ENCODE data around the gene GRIK3. TPM values are rescaled to one million over a fixed set of nuclear protein-coding genes. Genes with fewer than 3 reads are reported as not detected.

The GRIK3 gene
- total RNA-seq, 1 experiment from 2014 or later = not detected

DNA sequence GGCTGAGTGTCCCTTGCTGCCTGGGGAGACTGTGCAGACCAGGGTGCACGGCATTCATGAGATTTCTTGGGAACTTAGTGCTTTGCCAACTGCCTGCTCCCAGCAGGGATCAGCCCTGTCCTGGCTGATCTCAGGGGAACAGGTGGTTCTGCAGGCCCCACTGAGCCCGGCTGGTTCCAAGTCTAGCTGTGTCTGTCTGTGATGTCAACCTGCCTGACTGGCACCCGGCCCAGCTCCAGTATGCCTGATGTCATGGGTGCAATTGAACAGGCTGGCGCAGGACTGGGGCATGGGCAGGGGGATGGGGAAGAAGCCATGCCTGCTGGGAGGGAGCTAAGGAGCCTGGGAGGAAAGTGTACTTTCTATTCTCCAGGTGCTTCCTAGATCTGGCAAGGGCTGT lies 227.1 kb downstream of the GRIK3 start:
- CTCF ChIA-PET = no interaction called here
- no peak for ATAC-seq

DNA sequence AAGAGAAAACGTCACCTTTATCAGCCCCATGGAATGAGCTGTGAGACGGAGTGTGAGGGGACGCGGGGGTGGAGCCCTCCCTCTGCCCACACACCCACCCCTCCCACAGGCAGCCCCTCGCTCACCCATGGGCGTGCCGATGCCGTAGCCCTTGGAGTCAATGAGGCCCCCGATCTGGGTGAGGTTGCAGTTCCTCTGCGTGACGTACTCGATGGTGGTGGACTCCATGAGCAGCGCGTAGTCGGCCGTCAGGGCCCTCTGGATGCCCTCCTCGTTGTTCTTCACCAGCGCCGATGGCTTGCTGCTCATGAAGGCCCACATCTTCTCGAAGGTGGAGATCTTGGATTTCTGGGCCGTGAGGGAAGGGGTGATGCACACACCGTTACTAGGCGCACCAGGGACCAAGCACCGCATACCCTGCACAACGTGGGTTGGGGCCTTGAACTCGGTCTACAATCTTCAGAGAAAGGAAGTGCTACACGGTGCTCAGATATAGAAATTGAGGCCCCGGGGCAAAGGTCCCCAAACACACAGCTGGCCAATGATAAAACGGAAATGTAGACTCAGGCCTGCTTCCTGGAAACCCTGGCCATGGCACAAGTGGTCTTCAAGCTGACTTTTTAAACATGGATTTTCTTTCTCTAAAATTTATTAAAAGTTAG lies 228.2 kb downstream of the GRIK3 start:
- Histone ChIP-seq H3K4me2 (ENCODE audit: low read length) (no peak overlapping the region), H3K36me3 (ENCODE audit: low read depth, low read length) (no peaks in the 10 kb centered on the region), H3K27me3 (ENCODE audit: low read length) (peaks cover 57% of the 10 kb centered on the region), H3K27ac (ENCODE audit: low read length) (no peak overlapping the region), H3K4me3 (ENCODE audit: low read length) (no peak overlapping the region), H4K20me1 (ENCODE audit: low read length) (no peaks in the 10 kb centered on the region), H2AFZ (ENCODE audit: low read length) (no peak overlapping the region), H3K79me2 (ENCODE audit: low read length) (no peaks in the 10 kb centered on the region), H3K9ac (ENCODE audit: low read length) (no peak overlapping the region), H3K4me1 (ENCODE audit: insufficient read depth, low read length) (no peaks in the 10 kb centered on the region), H3F3A (ENCODE audit: low read length, unreplicated experiment) (no peaks in the 10 kb centered on the region), H3K9me3 (ENCODE audit: low read length) (no peaks in the 10 kb centered on the region), H3K9me2 (replicated peaks; ENCODE audit: low read length) (no peaks in the 10 kb centered on the region)
- no TSS peak for BruUV-seq (replicated peaks)
- ChIA-PET CTCF (no interaction called here), POLR2A (ENCODE audit: unreplicated experiment) (no interaction called here)
- intact Hi-C loops (cut with micrococcal nuclease) = no loop called here
- no peak for ATAC-seq
- TF ChIP-seq EZH2 (IDR thresholded peaks at IDR 0.05; ENCODE audit: low read length, unreplicated experiment) = no peak
- TF ChIP-seq, protein P1, sequence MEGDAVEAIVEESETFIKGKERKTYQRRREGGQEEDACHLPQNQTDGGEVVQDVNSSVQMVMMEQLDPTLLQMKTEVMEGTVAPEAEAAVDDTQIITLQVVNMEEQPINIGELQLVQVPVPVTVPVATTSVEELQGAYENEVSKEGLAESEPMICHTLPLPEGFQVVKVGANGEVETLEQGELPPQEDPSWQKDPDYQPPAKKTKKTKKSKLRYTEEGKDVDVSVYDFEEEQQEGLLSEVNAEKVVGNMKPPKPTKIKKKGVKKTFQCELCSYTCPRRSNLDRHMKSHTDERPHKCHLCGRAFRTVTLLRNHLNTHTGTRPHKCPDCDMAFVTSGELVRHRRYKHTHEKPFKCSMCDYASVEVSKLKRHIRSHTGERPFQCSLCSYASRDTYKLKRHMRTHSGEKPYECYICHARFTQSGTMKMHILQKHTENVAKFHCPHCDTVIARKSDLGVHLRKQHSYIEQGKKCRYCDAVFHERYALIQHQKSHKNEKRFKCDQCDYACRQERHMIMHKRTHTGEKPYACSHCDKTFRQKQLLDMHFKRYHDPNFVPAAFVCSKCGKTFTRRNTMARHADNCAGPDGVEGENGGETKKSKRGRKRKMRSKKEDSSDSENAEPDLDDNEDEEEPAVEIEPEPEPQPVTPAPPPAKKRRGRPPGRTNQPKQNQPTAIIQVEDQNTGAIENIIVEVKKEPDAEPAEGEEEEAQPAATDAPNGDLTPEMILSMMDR (conservative IDR thresholded peaks at IDR 0.05; ENCODE audit: low read depth, low read length) = no peak
- no peak for TF ChIP-seq EZH2phosphoT487 (IDR thresholded peaks at IDR 0.05; ENCODE audit: borderline replicate concordance, low read length)
- no peak for DNase-seq

More for the DNA sequence above, 227.1 kb downstream of the GRIK3 start:
- POLR2A ChIA-PET (ENCODE audit: unreplicated experiment) = no interaction called here
- H3K9me3 ChIP-seq (ENCODE audit: low read length) = no peaks in the 10 kb centered on the region
- H3K4me3 ChIP-seq (ENCODE audit: low read length) = no peak overlapping the region
- no peaks in the 10 kb centered on the region for H4K20me1 ChIP-seq (ENCODE audit: low read length)
- BruUV-seq (replicated peaks) = no TSS peak
- H3K9me2 ChIP-seq (replicated peaks; ENCODE audit: low read length) = no peaks in the 10 kb centered on the region
- H3K27ac ChIP-seq (ENCODE audit: low read length) = no peak overlapping the region
- H3F3A ChIP-seq (ENCODE audit: low read length, unreplicated experiment) = no peaks in the 10 kb centered on the region
- H3K9ac ChIP-seq (ENCODE audit: low read length) = no peak overlapping the region
- no peak overlapping the region for H3K4me2 ChIP-seq (ENCODE audit: low read length)
- no peaks in the 10 kb centered on the region for H3K4me1 ChIP-seq (ENCODE audit: insufficient read depth, low read length)
- no peaks in the 10 kb centered on the region for H3K79me2 ChIP-seq (ENCODE audit: low read length)
- H3K36me3 ChIP-seq (ENCODE audit: low read depth, low read length) = no peaks in the 10 kb centered on the region
- H2AFZ ChIP-seq (ENCODE audit: low read length) = no peak overlapping the region
- DNase-seq = no peak
- TF ChIP-seq EZH2phosphoT487 (IDR thresholded peaks at IDR 0.05; ENCODE audit: borderline replicate concordance, low read length) (no peak), EZH2 (IDR thresholded peaks at IDR 0.05; ENCODE audit: low read length, unreplicated experiment) (no peak)
- TF ChIP-seq, protein P1 (conservative IDR thresholded peaks at IDR 0.05; ENCODE audit: low read depth, low read length) = no peak
- intact Hi-C loops (cut with micrococcal nuclease) = no loop called here
- peaks cover 55% of the 10 kb centered on the region for H3K27me3 ChIP-seq (ENCODE audit: low read length)

DNA sequence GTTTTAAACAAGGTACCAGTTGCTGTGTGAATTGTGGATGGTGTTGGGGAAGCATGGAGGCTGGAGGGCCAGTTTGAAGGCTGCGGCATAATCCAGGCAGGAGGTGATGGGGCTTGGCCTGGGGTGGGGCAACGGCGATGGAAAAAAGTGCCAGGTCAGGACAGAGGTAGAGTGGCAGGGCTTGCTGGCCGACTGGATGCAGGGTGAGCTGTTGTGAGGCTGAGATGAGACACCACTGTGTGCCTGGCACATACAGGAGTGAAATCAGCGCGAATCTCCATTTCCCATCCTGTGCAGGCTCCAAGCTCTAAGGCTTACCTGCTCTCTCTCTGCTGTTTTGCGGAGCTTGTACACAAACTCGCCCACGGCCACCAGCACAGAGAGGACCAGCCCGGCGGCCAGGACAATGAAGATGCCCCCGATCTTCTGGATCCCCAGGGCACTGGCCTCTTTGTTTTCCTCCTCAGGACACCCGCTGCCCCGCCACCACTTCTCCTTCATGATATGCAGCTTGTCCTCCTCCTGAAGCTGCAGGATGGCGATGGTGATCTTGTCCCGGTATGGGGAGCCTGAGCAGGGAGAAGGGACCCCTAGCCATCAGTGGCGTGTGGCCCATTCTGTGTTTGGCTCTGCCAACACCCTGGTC lies 229.5 kb downstream of the GRIK3 start:
- no peak overlapping the region for H3K9ac ChIP-seq (ENCODE audit: low read length)
- H3K27me3 ChIP-seq (ENCODE audit: low read length) = peaks cover 54% of the 10 kb centered on the region
- no peak overlapping the region for H3K4me2 ChIP-seq (ENCODE audit: low read length)
- TF ChIP-seq, protein P1 (conservative IDR thresholded peaks at IDR 0.05; ENCODE audit: low read depth, low read length) = no peak
- TF ChIP-seq EZH2phosphoT487 (IDR thresholded peaks at IDR 0.05; ENCODE audit: borderline replicate concordance, low read length) (no peak), EZH2 (IDR thresholded peaks at IDR 0.05; ENCODE audit: low read length, unreplicated experiment) (no peak)
- no peaks in the 10 kb centered on the region for H3F3A ChIP-seq (ENCODE audit: low read length, unreplicated experiment)
- H3K9me3 ChIP-seq (ENCODE audit: low read length) = no peaks in the 10 kb centered on the region
- no peaks in the 10 kb centered on the region for H3K9me2 ChIP-seq (replicated peaks; ENCODE audit: low read length)
- H3K4me3 ChIP-seq (ENCODE audit: low read length) = no peak overlapping the region
- DNase-seq = no peak
- H3K4me1 ChIP-seq (ENCODE audit: insufficient read depth, low read length) = no peaks in the 10 kb centered on the region
- intact Hi-C loops (cut with micrococcal nuclease) = no loop called here
- no peaks in the 10 kb centered on the region for H3K36me3 ChIP-seq (ENCODE audit: low read depth, low read length)
- H4K20me1 ChIP-seq (ENCODE audit: low read length) = no peaks in the 10 kb centered on the region
- POLR2A ChIA-PET (ENCODE audit: unreplicated experiment) = no interaction called here
- no peak overlapping the region for H2AFZ ChIP-seq (ENCODE audit: low read length)
- ATAC-seq = no peak
- no peak overlapping the region for H3K27ac ChIP-seq (ENCODE audit: low read length)
- no TSS peak for BruUV-seq (replicated peaks)
- CTCF ChIA-PET = no interaction called here
- no peaks in the 10 kb centered on the region for H3K79me2 ChIP-seq (ENCODE audit: low read length)
